Measurements from ENCODE around the gene VWF. TPM values are rescaled to one million over a fixed set of nuclear protein-coding genes. Genes with fewer than 3 reads are reported as not detected.

VWF gene
- total and polyA plus RNA-seq, 2 experiments from 2014 or later: 0.42 to 0.56 TPM

DNA sequence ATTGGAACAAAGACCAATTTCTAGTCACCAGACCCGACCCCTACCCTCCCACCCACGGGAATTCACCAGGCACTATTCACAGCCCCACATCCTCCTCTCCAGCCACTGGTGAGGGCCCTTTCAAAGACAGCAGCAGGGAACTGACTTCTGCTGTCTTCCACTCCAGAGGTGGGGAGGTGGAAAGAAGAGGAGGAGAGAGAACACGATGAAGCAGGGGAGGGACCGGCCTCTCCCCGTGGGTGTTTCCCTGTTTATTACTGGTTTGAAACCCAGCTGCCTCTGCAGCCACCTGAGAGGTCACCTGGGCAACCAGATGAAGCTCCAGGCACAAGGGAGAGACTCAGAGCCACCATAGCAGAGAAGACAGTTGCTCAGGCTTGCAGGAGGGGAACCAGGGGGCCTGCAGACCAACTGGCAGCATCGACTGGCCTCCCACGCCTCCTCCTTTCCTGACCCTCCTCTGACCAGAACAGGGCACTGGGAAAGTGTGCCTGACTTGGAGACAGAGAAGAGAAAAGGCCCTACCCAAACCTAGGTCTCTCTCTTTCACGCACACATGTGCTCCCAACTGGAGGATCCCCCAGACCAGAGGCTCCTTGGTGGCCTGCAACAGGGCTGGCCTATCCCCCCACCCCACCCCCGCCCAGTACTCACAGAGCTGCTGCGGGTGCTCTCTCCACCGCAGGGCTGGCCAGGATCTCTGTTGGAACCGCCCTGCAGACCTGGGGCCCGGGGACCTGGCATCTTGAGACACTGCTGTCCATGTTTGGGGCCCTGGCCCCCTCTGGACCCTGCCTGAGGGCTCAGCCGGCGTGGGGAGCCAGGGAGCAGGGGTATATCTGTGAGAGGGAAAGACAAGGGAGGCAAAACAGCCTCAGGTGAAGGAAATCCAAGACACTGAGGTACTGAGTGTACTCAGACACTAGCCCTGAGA is 202.2 kb downstream of the VWF start:
- Histone ChIP-seq H3K4me1 (ENCODE audit: insufficient read depth) (no peaks in the 10 kb centered on the region), H3K36me3 (ENCODE audit: insufficient read depth) (no peaks in the 10 kb centered on the region), H3F3A (replicated peaks; ENCODE audit: low read depth) (no peaks in the 10 kb centered on the region), H3K4me2 (no peak overlapping the region), H4K20me1 (replicated peaks; ENCODE audit: insufficient read depth) (no peaks in the 10 kb centered on the region), H3K4me3 (no peak overlapping the region), H2AFZ (no peak overlapping the region), H3K27ac (ENCODE audit: low read depth) (no peak overlapping the region), H3K79me2 (replicated peaks; ENCODE audit: insufficient read depth) (no peaks in the 10 kb centered on the region), H3K9me2 (ENCODE audit: insufficient read depth) (peaks cover 3% of the 10 kb centered on the region; the same call in 1 of the 2 replicates), H3K27me3 (ENCODE audit: insufficient read depth) (no peaks in the 10 kb centered on the region)
- peaks cover 6% of the 10 kb centered on the region for H3K27me3 Mint-ChIP-seq (ENCODE audit: insufficient read depth, low read depth, poor library complexity)
- no peak for TF ChIP-seq CTCF (conservative IDR thresholded peaks at IDR 0.05; ENCODE audit: low read depth in 2 of 2)
- TF ChIP-seq ZNF114 (CRISPR knock-in tag; IDR thresholded peaks at IDR 0.05): no peak
- no peak overlapping the region for H3K4me3 Mint-ChIP-seq
- peaks cover 8% of the 10 kb centered on the region for H3K4me1 Mint-ChIP-seq
- H3K36me3 Mint-ChIP-seq (ENCODE audit: low read depth): peaks cover 7% of the 10 kb centered on the region; the same call in 2 of the 3 replicates
- no peak overlapping the region for H3K27ac Mint-ChIP-seq
- DNase-seq (ENCODE audit: low spot score): no peak
- ATAC-seq: no peak
- no peaks in the 10 kb centered on the region for H3K9me3 Mint-ChIP-seq

GRCh38 chr12:5921027-5921909 is 203.2 kb downstream of the VWF start:
- H3F3A ChIP-seq (replicated peaks; ENCODE audit: low read depth): no peaks in the 10 kb centered on the region
- no peaks in the 10 kb centered on the region for H3K36me3 ChIP-seq (ENCODE audit: insufficient read depth)
- TF ChIP-seq EZH2 (IDR thresholded peaks at IDR 0.05; ENCODE audit: low read depth, unreplicated experiment): no peak
- Mint-ChIP-seq H3K9me3 (no peaks in the 10 kb centered on the region), H3K36me3 (ENCODE audit: low read depth) (peaks cover 5% of the 10 kb centered on the region; the same call in 2 of the 3 replicates), H3K4me3 (no peak overlapping the region), H3K27ac (no peak overlapping the region), H3K4me1 (peaks cover 8% of the 10 kb centered on the region), H3K27me3 (ENCODE audit: insufficient read depth, low read depth, poor library complexity) (peaks cover 6% of the 10 kb centered on the region)
- DNase-seq (ENCODE audit: low spot score): no peak
- H3K4me2 ChIP-seq: no peak overlapping the region
- no peaks in the 10 kb centered on the region for H3K27me3 ChIP-seq (ENCODE audit: insufficient read depth)
- no peak for ATAC-seq
- no peaks in the 10 kb centered on the region for H4K20me1 ChIP-seq (replicated peaks; ENCODE audit: insufficient read depth)
- no peak overlapping the region for H2AFZ ChIP-seq
- H3K27ac ChIP-seq (ENCODE audit: low read depth): no peak overlapping the region
- H3K79me2 ChIP-seq (replicated peaks; ENCODE audit: insufficient read depth): no peaks in the 10 kb centered on the region
- no peaks in the 10 kb centered on the region for H3K9me2 ChIP-seq (ENCODE audit: insufficient read depth)
- H3K4me3 ChIP-seq: no peak overlapping the region
- H3K4me1 ChIP-seq (ENCODE audit: insufficient read depth): no peaks in the 10 kb centered on the region

GRCh38 chr12:5916785-5917290 is 207.6 kb downstream of the VWF start:
- Histone ChIP-seq H3K79me2 (replicated peaks; ENCODE audit: insufficient read depth) (no peaks in the 10 kb centered on the region), H3K4me2 (no peak overlapping the region), H3K27ac (ENCODE audit: low read depth) (no peak overlapping the region), H3K4me1 (ENCODE audit: insufficient read depth) (no peaks in the 10 kb centered on the region), H3K36me3 (ENCODE audit: insufficient read depth) (no peaks in the 10 kb centered on the region), H2AFZ (no peak overlapping the region), H3F3A (replicated peaks; ENCODE audit: low read depth) (0 out of 2 replicates have a peak, but pooled peaks cover 3% of the 10 kb centered on the region), H3K27me3 (ENCODE audit: insufficient read depth) (no peaks in the 10 kb centered on the region), H4K20me1 (replicated peaks; ENCODE audit: insufficient read depth) (no peaks in the 10 kb centered on the region), H3K4me3 (no peak overlapping the region), H3K9me2 (ENCODE audit: insufficient read depth) (no peaks in the 10 kb centered on the region)
- peaks cover 5% of the 10 kb centered on the region; the same call in 1 of the 3 replicates for H3K36me3 Mint-ChIP-seq (ENCODE audit: low read depth)
- peaks cover 5% of the 10 kb centered on the region for H3K27me3 Mint-ChIP-seq (ENCODE audit: insufficient read depth, low read depth, poor library complexity)
- DNase-seq (ENCODE audit: low spot score): no peak
- TF ChIP-seq STAT1 (IDR thresholded peaks at IDR 0.05; ENCODE audit: unreplicated experiment) (no peak), CREB1 (CRISPR knock-in tag; IDR thresholded peaks at IDR 0.05; ENCODE audit: low read depth) (no peak)
- TF ChIP-seq, protein P1, sequence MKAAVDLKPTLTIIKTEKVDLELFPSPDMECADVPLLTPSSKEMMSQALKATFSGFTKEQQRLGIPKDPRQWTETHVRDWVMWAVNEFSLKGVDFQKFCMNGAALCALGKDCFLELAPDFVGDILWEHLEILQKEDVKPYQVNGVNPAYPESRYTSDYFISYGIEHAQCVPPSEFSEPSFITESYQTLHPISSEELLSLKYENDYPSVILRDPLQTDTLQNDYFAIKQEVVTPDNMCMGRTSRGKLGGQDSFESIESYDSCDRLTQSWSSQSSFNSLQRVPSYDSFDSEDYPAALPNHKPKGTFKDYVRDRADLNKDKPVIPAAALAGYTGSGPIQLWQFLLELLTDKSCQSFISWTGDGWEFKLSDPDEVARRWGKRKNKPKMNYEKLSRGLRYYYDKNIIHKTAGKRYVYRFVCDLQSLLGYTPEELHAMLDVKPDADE (IDR thresholded peaks at IDR 0.05): no peak
- H3K27ac Mint-ChIP-seq: peak overlapping the region; percentile 9; the same call in 1 of the 2 replicates
- no peak for ATAC-seq
- no peaks in the 10 kb centered on the region; the same call in 2 of the 3 replicates for H3K9me3 Mint-ChIP-seq
- H3K4me1 Mint-ChIP-seq: no peaks in the 10 kb centered on the region; the same call in 2 of the 3 replicates
- H3K4me3 Mint-ChIP-seq: no peak overlapping the region
